GM23248 (cell line): ENCODE results near the gene EFCAB3.
"Not testable (repeated sequence)": the region's sequence is repeated elsewhere in the genome, so short reads cannot be mapped to it uniquely, and the experiment has no call there.

Experiments used
- EZH2 ChIP-seq: fragments of 200-600 bp; sonication (generic); IDR thresholded peaks from 2 replicates; pipeline ENCODE4 v1.6.1; 2018; ENCODE audit warnings: antibody characterized with exemption, mild to moderate bottlenecking; ENCODE audit not compliant: insufficient read depth, poor library complexity, severe bottlenecking
- EZH2phosphoT487 ChIP-seq: fragments of 200-600 bp; sonication (generic); IDR thresholded peaks from 2 replicates; pipeline ENCODE4 v1.6.1; 2018; ENCODE audit warnings: antibody characterized with exemption, moderate library complexity, mild to moderate bottlenecking, low read depth; ENCODE audit not compliant: insufficient read depth

DNA sequence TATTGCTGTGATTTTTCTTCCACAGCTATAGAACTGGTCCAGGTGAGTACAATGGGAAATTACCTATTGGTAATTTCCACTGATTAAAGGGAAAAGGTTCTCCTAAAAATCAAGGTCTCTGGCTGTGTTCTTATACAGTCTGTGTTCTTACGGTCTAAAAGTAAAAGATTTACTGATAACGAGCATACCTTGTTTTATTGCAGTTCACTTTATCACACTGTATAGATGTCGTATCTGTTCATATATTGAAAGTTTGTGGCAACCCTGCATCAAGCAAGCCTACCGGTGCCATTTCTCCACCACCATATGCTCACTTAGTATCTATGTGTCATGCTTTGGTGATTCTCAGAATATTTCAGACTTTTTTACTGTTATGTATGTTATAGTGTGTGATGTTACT lies 54.9 kb downstream of the EFCAB3 start:
- not testable (repeated sequence) for TF ChIP-seq EZH2, EZH2phosphoT487
